H1 (cell line): ENCODE data around the gene SNAPC2. TPM values are rescaled to one million over a fixed set of nuclear protein-coding genes. Genes with fewer than 3 reads are reported as not detected.

Source experiments
- CTCF ChIA-PET: fragments of 300-600 bp; sonication (Branson Sonifier 250); formaldehyde crosslinking; loops from one replicate; lab custom pipeline; 2021; ENCODE audit not compliant: partially characterized antibody; lab: Charles Lee
- POLR2A ChIA-PET: fragments of 300-600 bp; sonication (Branson Sonifier 250); formaldehyde crosslinking; loops from one replicate; lab custom pipeline; 2021; ENCODE audit warnings: inconsistent platforms; ENCODE audit not compliant: partially characterized antibody; lab: Charles Lee
- DNase-seq, 2 experiments: peaks; one replicate each; pipeline versions ENCODE4 v3.0.0 to v3.0.0-alpha.2; 2010 to 2022; ENCODE audit warnings: low spot score in 2 of 2, low read depth in 1 of 2, mixed read lengths in 1 of 2
- FAIRE-seq: peaks from 2 replicates; lab custom pipeline; 2011; peaks lifted over from hg19 to GRCh38; lab: Jason Lieb, UNC
- H2AFZ ChIP-seq: 2 replicates; pipeline ENCODE4 v1.8.1; 2012; ENCODE audit warnings: low read length, inconsistent platforms
- H2AK5ac ChIP-seq: 2 replicates; pipeline ENCODE4 v1.6.1; 2013; ENCODE audit warnings: low read depth, low read length
- H2BK120ac ChIP-seq: replicated peaks from 2 replicates; pipeline ENCODE3; 2013; ENCODE audit warnings: low read depth, low read length, inconsistent platforms
- H2BK12ac ChIP-seq: 2 replicates; pipeline ENCODE4 v1.6.1; 2013; ENCODE audit warnings: low read depth, low read length
- H2BK15ac ChIP-seq: 2 replicates; pipeline ENCODE4 v1.6.1; 2013; ENCODE audit warnings: low read length
- H2BK20ac ChIP-seq: 2 replicates; pipeline ENCODE4 v1.6.1; 2013; ENCODE audit warnings: low read length
- H2BK5ac ChIP-seq: 2 replicates; pipeline ENCODE4 v1.6.1; 2013; ENCODE audit warnings: low read depth, low read length
- H3K14ac ChIP-seq: 2 replicates; pipeline ENCODE4 v1.6.1; 2013; ENCODE audit warnings: inconsistent platforms; ENCODE audit not compliant: insufficient read length
- H3K18ac ChIP-seq: 2 replicates; pipeline ENCODE4 v1.6.1; 2013; ENCODE audit warnings: low read length; ENCODE audit errors: extremely low read depth
- H3K23ac ChIP-seq: 2 replicates; pipeline ENCODE4 v1.6.1; 2013; ENCODE audit warnings: inconsistent platforms; ENCODE audit not compliant: insufficient read length
- H3K23me2 ChIP-seq: 2 replicates; pipeline ENCODE4 v1.6.1; 2013; ENCODE audit warnings: low read depth, low read length
- H3K27ac ChIP-seq: 2 replicates; pipeline ENCODE4 v1.6.1; 2011; ENCODE audit warnings: low read depth, low read length, inconsistent platforms
- H3K27me3 ChIP-seq, 4 experiments: replicated peaks in 1 of 4; 1 replicate in 1 of 4; 2 replicates in 3 of 4; pipeline versions ENCODE4 v1.6.1 to v1.8.1; 2011 to 2013; ENCODE audit warnings: low read length in 3 of 4, mild to moderate bottlenecking in 3 of 4, inconsistent platforms in 2 of 4, mixed read lengths in 2 of 4, moderate library complexity in 1 of 4; ENCODE audit not compliant: control insufficient read depth in 3 of 4, insufficient read depth in 3 of 4; ENCODE audit errors: extremely low read depth in 1 of 4
- H3K36me3 ChIP-seq, 4 experiments: 2 replicates each; pipeline versions ENCODE4 v1.6.1 to v1.8.1; 2011 to 2013; ENCODE audit warnings: mild to moderate bottlenecking in 4 of 4, low read length in 3 of 4, moderate library complexity in 2 of 4, control low read depth in 1 of 4, inconsistent platforms in 1 of 4; ENCODE audit not compliant: insufficient read depth in 4 of 4, control insufficient read depth in 2 of 4
- H3K4ac ChIP-seq: replicated peaks from 2 replicates; pipeline ENCODE3; 2013; ENCODE audit warnings: low read length, low read depth, mixed read lengths, inconsistent platforms; ENCODE audit not compliant: insufficient read length
- H3K4me1 ChIP-seq, 4 experiments: replicated peaks in 1 of 4; 1 replicate in 1 of 4; 2 replicates in 3 of 4; pipeline versions ENCODE4 v1.6.1 to v1.8.1; 2011 to 2013; ENCODE audit warnings: low read length in 3 of 4, inconsistent platforms in 2 of 4, mixed read lengths in 1 of 4; ENCODE audit not compliant: insufficient read depth in 4 of 4, control insufficient read depth in 3 of 4
- H3K4me2 ChIP-seq, 2 experiments: 2 replicates each; pipeline versions ENCODE4 v1.6.1 to v1.8.1; 2011 to 2013; ENCODE audit warnings: low read depth in 2 of 2, low read length in 2 of 2, control low read depth in 1 of 2, inconsistent platforms in 1 of 2, mild to moderate bottlenecking in 1 of 2; ENCODE audit not compliant: insufficient read depth in 1 of 2
- H3K4me3 ChIP-seq, 4 experiments: fragments of 200-600, 300-600 bp in 1 of 4; sonication (generic), shearing (Covaris generic), sonication (Bioruptor Twin) in 1 of 4; 2 replicates each; pipeline versions ENCODE4 v1.5.1 to v1.8.1; 2011 to 2016; ENCODE audit warnings: low read length in 4 of 4, low read depth in 3 of 4, control low read depth in 2 of 4, inconsistent platforms in 2 of 4, mild to moderate bottlenecking in 2 of 4, mixed read lengths in 1 of 4, moderate library complexity in 1 of 4; ENCODE audit not compliant: insufficient read depth in 2 of 4; ENCODE audit errors: extremely low read depth in 1 of 4
- H3K56ac ChIP-seq: replicated peaks from 2 replicates; pipeline ENCODE3; 2013; ENCODE audit warnings: low read depth, mild to moderate bottlenecking, mixed read lengths, low read length, inconsistent platforms; ENCODE audit not compliant: insufficient read length
- H3K79me1 ChIP-seq: 2 replicates; pipeline ENCODE4 v1.6.1; 2013; ENCODE audit warnings: low read depth, low read length, control low read depth
- H3K79me2 ChIP-seq, 2 experiments: 2 replicates each; pipeline versions ENCODE4 v1.6.1 to v1.8.1; 2012 to 2013; ENCODE audit warnings: low read length in 2 of 2, mild to moderate bottlenecking in 2 of 2, inconsistent platforms in 1 of 2; ENCODE audit not compliant: insufficient read depth in 2 of 2, control insufficient read depth in 1 of 2
- H3K9ac ChIP-seq, 4 experiments: replicated peaks in 1 of 4; 1 replicate in 1 of 4; 2 replicates in 3 of 4; pipeline versions ENCODE4 v1.6.1 to v1.8.1; 2011 to 2013; ENCODE audit warnings: low read depth in 3 of 4, low read length in 3 of 4, control low read depth in 2 of 4, mild to moderate bottlenecking in 2 of 4, moderate library complexity in 2 of 4, inconsistent platforms in 1 of 4; ENCODE audit errors: extremely low read depth in 1 of 4
- H3K9me3 ChIP-seq, 2 experiments: 2 replicates each; pipeline versions ENCODE4 v1.6.1 to v1.8.1; 2012 to 2013; ENCODE audit warnings: mild to moderate bottlenecking in 2 of 2, moderate library complexity in 2 of 2, control low read depth in 1 of 2, inconsistent platforms in 1 of 2, low read depth in 1 of 2, low read length in 1 of 2, mixed read lengths in 1 of 2; ENCODE audit not compliant: insufficient read depth in 2 of 2
- H4K20me1 ChIP-seq, 2 experiments: replicated peaks in 1 of 2; 2 replicates each; pipeline versions ENCODE3 to v1.8.1; 2011 to 2013; ENCODE audit warnings: inconsistent platforms in 2 of 2, low read length in 2 of 2, mild to moderate bottlenecking in 1 of 2; ENCODE audit not compliant: insufficient read depth in 2 of 2, control insufficient read depth in 1 of 2
- H4K5ac ChIP-seq: 2 replicates; pipeline ENCODE4 v1.6.1; 2013; ENCODE audit warnings: low read length, low read depth, mixed read lengths, inconsistent platforms; ENCODE audit not compliant: insufficient read length
- H4K8ac ChIP-seq: 2 replicates; pipeline ENCODE4 v1.8.0; 2013; ENCODE audit warnings: mild to moderate bottlenecking, moderate library complexity, low read length, inconsistent platforms; ENCODE audit not compliant: insufficient read depth; ENCODE audit errors: extremely low read depth
- H4K91ac ChIP-seq: replicated peaks from 2 replicates; pipeline ENCODE3; 2013; ENCODE audit warnings: low read length, mixed read lengths, inconsistent platforms; ENCODE audit not compliant: insufficient read length
- ATF3 ChIP-seq: IDR thresholded peaks from 2 replicates; pipeline ENCODE4 v1.6.1; 2011; ENCODE audit warnings: low read depth, mild to moderate bottlenecking, low read length; ENCODE audit not compliant: insufficient read depth
- CHD1 ChIP-seq: IDR thresholded peaks from 2 replicates; pipeline ENCODE4 v1.6.1; 2012; ENCODE audit warnings: low read depth, low read length, improper control_type of control experiment
- CREB1 ChIP-seq: IDR thresholded peaks from 2 replicates; pipeline ENCODE4 v1.6.1; 2012; ENCODE audit warnings: inconsistent platforms
- EGR1 ChIP-seq: IDR thresholded peaks from 2 replicates; pipeline ENCODE4 v1.6.1; 2011; ENCODE audit warnings: low read depth, low read length, borderline replicate concordance
- FOSL1 ChIP-seq: IDR thresholded peaks from 2 replicates; pipeline ENCODE4 v1.6.1; 2011; ENCODE audit warnings: mild to moderate bottlenecking, low read depth, low read length, moderate library complexity; ENCODE audit not compliant: insufficient read depth
- MAFK ChIP-seq: IDR thresholded peaks from 2 replicates; pipeline ENCODE4 v1.6.1; 2012; ENCODE audit warnings: low read depth, mild to moderate bottlenecking, improper control_type of control experiment, low read length
- POU5F1 ChIP-seq: IDR thresholded peaks from 2 replicates; pipeline ENCODE4 v1.6.1; 2011; ENCODE audit warnings: low read depth, mild to moderate bottlenecking, low read length, moderate library complexity
- RAD21 ChIP-seq, 2 experiments: IDR thresholded peaks in 1 of 2; conservative IDR thresholded peaks in 1 of 2; 2 replicates each; pipeline ENCODE4 v1.6.1; 2011; ENCODE audit warnings: low read depth in 2 of 2, low read length in 2 of 2, improper control_type of control experiment in 1 of 2, inconsistent platforms in 1 of 2, mild to moderate bottlenecking in 1 of 2, moderate library complexity in 1 of 2
- SP2 ChIP-seq: IDR thresholded peaks from 2 replicates; pipeline ENCODE4 v1.6.1; 2012; ENCODE audit warnings: mild to moderate bottlenecking, low read length, inconsistent platforms
- TBP ChIP-seq: IDR thresholded peaks from 2 replicates; pipeline ENCODE4 v1.6.1; 2011; ENCODE audit warnings: low read depth, low read length, improper control_type of control experiment
- ZNF274 ChIP-seq: IDR thresholded peaks from 2 replicates; pipeline ENCODE4 v1.7.0; 2012; ENCODE audit warnings: low read length, borderline replicate concordance; ENCODE audit errors: extremely low read depth
- WGBS, 2 experiments: shearing (Covaris generic) in 1 of 2; methylation state at CpG; one replicate each; pipeline versions ENCODE4 v1.1.6 to v1.1.7; 2013 to 2015; ENCODE audit warnings: low lambda C conversion rate in 2 of 2, mixed read lengths in 2 of 2, inconsistent platforms in 1 of 2, low coverage in 1 of 2, missing lambda C conversion rate in 1 of 2; ENCODE audit not compliant: insufficient replicate concordance in 2 of 2, insufficient coverage in 1 of 2, insufficient read length in 1 of 2; ENCODE audit errors: extremely low coverage in 1 of 2, missing lambda C conversion rate in 1 of 2; 5-methylcytosine and 5-hydroxymethylcytosine counted together
- polyA plus RNA-seq, 7 experiments: library from polyadenylated mRNA; depleted of rRNA in 3 of 7; stranded (reverse) in 5 of 7; unstranded in 2 of 7; fragments of >200 nt in 5 of 7; fragments of 200-250 nt in 2 of 7; gene quantifications; 1 replicate in 5 of 7; 2 replicates in 1 of 7; 4 replicates in 1 of 7; pipeline versions ENCODE4 v1.2.1 to v1.2.3, GENCODE V29; 2011 to 2013; ENCODE audit warnings: missing spikeins in 2 of 7, mixed read lengths in 2 of 7
- total RNA-seq: library from RNA; stranded (reverse); fragmentation: NEBNext Ultra II Directional; extraction: Animal tissue kit (Norgen Biotek cat#: 25700); gene quantifications from 2 replicates; pipeline ENCODE4 v1.2.1, GENCODE V29; 2021

SNAPC2 gene
- total and polyA plus RNA-seq, 2 of the 8 experiments (the other 6 are each of a cell fraction or from before 2014, with no cell fraction given): 18.2 to 20.3 TPM

- Histone ChIP-seq H3K18ac (peak within 1 kb of the TSS; percentile 81), H3K4me2 (peak within 1 kb of the TSS; percentile 74 to 83), H3K56ac (peak within 1 kb of the TSS; percentile 62), H3K9me3 (no peaks in the 10 kb centered on the region), H3K9ac (peak within 1 kb of the TSS; percentile 88 to 97 (median 94)), H2BK120ac (no peak within 1 kb of the TSS), H3K36me3 (peaks cover 2 to 24% (median 10%) of the 10 kb centered on the region in 4 experiments), H3K4ac (peak within 1 kb of the TSS; percentile 39), H3K4me1 (peaks cover 0 to 3% (median 0%) of the 10 kb centered on the region in 4 experiments; a peak in 1 of 7 replicates), H3K23me2 (peaks cover 3% of the 10 kb centered on the region; the same call in 1 of the 2 replicates), H3K27ac (peak within 1 kb of the TSS; percentile 94), H3K27me3 (no peaks in the 10 kb centered on the region), H2BK20ac (0 out of 2 replicates have a peak within 1 kb of the TSS, but pooled peaks have one; percentile 32), H3K14ac (no peak within 1 kb of the TSS), H3K79me2 (peaks cover 5 to 28% of the 10 kb centered on the region in 2 experiments; a peak in 3 of 4 replicates), H3K79me1 (peaks cover 8% of the 10 kb centered on the region), H2AK5ac (peak within 1 kb of the TSS; percentile 66; the same call in 1 of the 2 replicates), H3K23ac (no peak within 1 kb of the TSS), H4K5ac (peak within 1 kb of the TSS; percentile 77), H4K20me1 (peaks cover 0 to 3% of the 10 kb centered on the region in 2 experiments), H3K4me3 (peak within 1 kb of the TSS; percentile 90 to 99 (median 97)), H2AFZ (0 out of 2 replicates have a peak within 1 kb of the TSS, but pooled peaks have one; percentile 0), H4K91ac (peak within 1 kb of the TSS; percentile 48), H4K8ac (peak within 1 kb of the TSS; percentile 99), H2BK12ac (peak within 1 kb of the TSS; percentile 80; the same call in 1 of the 2 replicates), H2BK5ac (peak within 1 kb of the TSS; percentile 77), H2BK15ac (no peak within 1 kb of the TSS)
- ChIA-PET CTCF (interaction anchor here (0.6 to 3.8 kb wide), 33 partner anchors 8 to 444 kb away, joined by 3 to 36 read pairs (median 5); no protein-coding TSS in a partner anchor), POLR2A (interaction anchor here (0.6 to 13.5 kb wide), 49 partner anchors 9 to 1733 kb away, joined by 3 to 205 read pairs (median 4); partner anchors contain the start of genes CTXN1, ELAVL1, FBN3 and SNAPC2)
- peak; percentile 89 for FAIRE-seq
- peak; percentile 98 for DNase-seq
- 3% methylated on average over 55 of the region's 56 CpGs; no CpG with 5 or more reads in 1 of the 2 experiments for WGBS, 2 experiments
- no peak for TF ChIP-seq EGR1
- TF ChIP-seq POU5F1: no peak
- TF ChIP-seq MAFK: no peak
- no peak for TF ChIP-seq FOSL1
- TF ChIP-seq ATF3: peak; percentile 90
- peak; percentile 38 for TF ChIP-seq SP2
- TF ChIP-seq TBP: peak; percentile 85
- TF ChIP-seq ZNF274: no peak
- no peak for TF ChIP-seq CHD1
- TF ChIP-seq RAD21 (IDR thresholded peaks at IDR 0.05 in 1 of 2, conservative IDR thresholded peaks at IDR 0.05 in 1 of 2; ENCODE audit: low read depth in 2 of 2, low read length in 2 of 2): no peak
- TF ChIP-seq CREB1: peak; percentile 95
Observed at GRCh38 chr19:7943444-7944176, 23.5 kb downstream of the SNAPC2 start, which contains the start of gene TIMM44. TSS of gene TIMM44 (minus strand) at chr19:7943666. CDS start at chr19:7943651, 15 bp downstream.
